Transverse colon (tissue), 4 donors: ENCODE data around the gene EEF2.

Experiments
- CTCF ChIP-seq, 5 experiments: fragments of 200-600 bp in 3 of 5; fragments of 450-650 bp in 2 of 5; sonication (generic) in 3 of 5; IDR thresholded peaks; 1 replicate in 2 of 5; 2 replicates in 3 of 5; pipeline ENCODE4 v1.5.1; 2016 to 2017; ENCODE audit warnings: antibody characterized with exemption in 5 of 5, inconsistent platforms in 3 of 5, mild to moderate bottlenecking in 2 of 5, moderate library complexity in 1 of 5
- EP300 ChIP-seq: sonication (generic); formaldehyde crosslinking; IDR thresholded peaks from one replicate; pipeline ENCODE4 v1.6.1; 2017; ENCODE audit warnings: antibody characterized with exemption, low read depth
- POLR2A ChIP-seq: fragments of 450-650 bp; IDR thresholded peaks from one replicate; pipeline ENCODE4 v1.6.1; 2016; ENCODE audit warnings: antibody characterized with exemption, mild to moderate bottlenecking, moderate library complexity
- POLR2AphosphoS5 ChIP-seq, 3 donors: sonication (generic); formaldehyde crosslinking; IDR thresholded peaks; one replicate each; pipeline ENCODE4 v1.6.1; 2016; ENCODE audit warnings: antibody characterized with exemption in 3 of 3

GRCh38 chr19:3990815-3991117 is 5.5 kb upstream of the EEF2 start:
- TF ChIP-seq CTCF (IDR thresholded peaks at IDR 0.05) (no peak), POLR2AphosphoS5 (IDR thresholded peaks at IDR 0.05) (no peak), POLR2A (no peak), EP300 (no peak)
